ENCODE results near the gene RAB40B. TPM values are rescaled to one million over a fixed set of nuclear protein-coding genes. Genes with fewer than 3 reads are reported as not detected.

Gene RAB40B
- total RNA-seq, 2 experiments from 2014 or later, result 21.4 to 22.1 TPM

DNA sequence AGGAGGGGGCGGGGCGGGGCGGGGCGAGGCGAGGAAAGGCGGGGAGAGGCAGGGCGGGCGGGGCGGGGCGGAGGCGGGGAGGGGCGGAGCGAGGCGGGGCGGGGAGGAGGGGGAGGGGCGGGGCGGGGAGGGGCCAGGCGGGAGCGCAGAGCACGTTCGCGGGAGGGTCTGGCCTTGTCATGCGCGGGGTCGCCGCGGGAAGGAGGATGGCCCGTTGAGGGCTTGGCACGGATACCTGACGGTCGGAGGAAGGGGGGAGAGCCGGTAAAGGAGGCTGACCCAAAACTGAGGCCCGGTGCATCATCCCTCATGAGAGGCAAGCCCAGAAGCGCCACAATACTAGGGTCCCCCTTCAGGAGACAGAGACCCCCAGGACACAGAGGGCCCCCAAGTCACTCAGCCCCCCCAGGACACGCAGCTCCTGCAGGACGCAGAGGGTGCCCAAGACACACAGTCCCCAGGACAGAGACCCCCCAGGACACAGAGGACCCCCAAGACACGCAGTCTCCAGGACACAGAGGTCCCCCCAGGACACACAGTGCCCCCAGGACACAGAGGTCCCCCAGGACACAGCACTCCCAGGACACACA lies 49.7 kb downstream of the RAB40B start:
- Histone ChIP-seq H3K9me3 (ENCODE audit: low read length) (no peaks in the 10 kb centered on the region), H3K9me2 (ENCODE audit: insufficient read depth, low read length) (no peaks in the 10 kb centered on the region), H3K79me2 (ENCODE audit: insufficient read depth, low read depth, low read length) (peaks cover 44% of the 10 kb centered on the region), H3K36me3 (ENCODE audit: insufficient read depth, low read length) (peaks cover 22% of the 10 kb centered on the region), H3K4me1 (ENCODE audit: insufficient read depth, low read length, poor library complexity, severe bottlenecking) (peaks cover 14% of the 10 kb centered on the region), H4K20me1 (ENCODE audit: insufficient read depth, low read length) (peaks cover 17% of the 10 kb centered on the region; the same call in 1 of the 2 replicates), H2AFZ (ENCODE audit: low read length) (peak overlapping the region; percentile 29; the same call in 1 of the 2 replicates), H3K27ac (ENCODE audit: low read depth, low read length, poor library complexity, severe bottlenecking) (peak overlapping the region; percentile 67), H3K4me3 (ENCODE audit: low read depth, low read length, poor library complexity, severe bottlenecking) (peak overlapping the region; percentile 64), H3K4me2 (ENCODE audit: low read length) (peak overlapping the region; percentile 83)
- ChIA-PET POLR2A (no interaction called here), CTCF (ENCODE audit: unreplicated experiment) (no interaction called here)
- peak; percentile 77 for DNase-seq (ENCODE audit: low spot score)
- TF ChIP-seq, protein P1, sequence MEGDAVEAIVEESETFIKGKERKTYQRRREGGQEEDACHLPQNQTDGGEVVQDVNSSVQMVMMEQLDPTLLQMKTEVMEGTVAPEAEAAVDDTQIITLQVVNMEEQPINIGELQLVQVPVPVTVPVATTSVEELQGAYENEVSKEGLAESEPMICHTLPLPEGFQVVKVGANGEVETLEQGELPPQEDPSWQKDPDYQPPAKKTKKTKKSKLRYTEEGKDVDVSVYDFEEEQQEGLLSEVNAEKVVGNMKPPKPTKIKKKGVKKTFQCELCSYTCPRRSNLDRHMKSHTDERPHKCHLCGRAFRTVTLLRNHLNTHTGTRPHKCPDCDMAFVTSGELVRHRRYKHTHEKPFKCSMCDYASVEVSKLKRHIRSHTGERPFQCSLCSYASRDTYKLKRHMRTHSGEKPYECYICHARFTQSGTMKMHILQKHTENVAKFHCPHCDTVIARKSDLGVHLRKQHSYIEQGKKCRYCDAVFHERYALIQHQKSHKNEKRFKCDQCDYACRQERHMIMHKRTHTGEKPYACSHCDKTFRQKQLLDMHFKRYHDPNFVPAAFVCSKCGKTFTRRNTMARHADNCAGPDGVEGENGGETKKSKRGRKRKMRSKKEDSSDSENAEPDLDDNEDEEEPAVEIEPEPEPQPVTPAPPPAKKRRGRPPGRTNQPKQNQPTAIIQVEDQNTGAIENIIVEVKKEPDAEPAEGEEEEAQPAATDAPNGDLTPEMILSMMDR (conservative IDR thresholded peaks at IDR 0.05; ENCODE audit: low read length), result no peak
- TF ChIP-seq EZH2phosphoT487 (IDR thresholded peaks at IDR 0.05; ENCODE audit: borderline replicate concordance, low read depth, low read length), result no peak
- no TSS peak for BruUV-seq (replicated peaks)
- intact Hi-C loops (cut with micrococcal nuclease; ENCODE audit: unreplicated experiment), result loop anchor here (1.0 to 5.0 kb wide), 3 partner anchors 68 to 200 kb away; partner anchors contain the start of gene FN3KRP

DNA sequence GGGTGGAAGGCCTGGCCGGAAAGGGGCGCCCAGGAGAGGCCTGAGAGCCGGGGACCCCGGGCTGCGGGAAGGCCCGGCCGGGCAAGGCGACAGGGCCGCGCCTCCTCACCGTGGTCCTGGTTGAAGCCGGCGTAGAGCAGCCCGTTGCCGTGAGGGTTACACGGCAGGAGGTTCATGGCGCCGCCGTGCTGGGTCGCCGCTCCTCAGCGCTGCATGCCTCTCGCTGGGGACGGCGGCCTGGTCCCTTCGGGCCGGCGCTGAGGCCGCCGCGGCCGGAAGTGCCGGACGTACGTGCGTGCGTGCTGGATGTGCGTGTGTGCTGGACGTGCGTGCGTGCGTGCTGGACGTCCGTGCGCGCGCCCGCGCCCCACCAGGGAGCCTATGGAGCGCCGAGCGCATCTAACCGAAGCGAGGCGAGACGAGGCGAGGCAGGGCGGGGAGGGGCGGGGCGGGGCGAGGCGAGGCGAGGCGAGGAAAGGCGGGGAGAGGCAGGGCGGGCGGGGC lies 50.3 kb downstream of the RAB40B start, which contains the start of gene WDR45B:
WDR45B (minus strand) TSS at position 280 of the 504 bp plus-strand sequence; CDS start at position 176, 104 bp downstream.
- peak within 1 kb of the TSS; percentile 90 for H3K4me3 ChIP-seq (ENCODE audit: low read depth, low read length, poor library complexity, severe bottlenecking)
- H3K36me3 ChIP-seq (ENCODE audit: insufficient read depth, low read length), result peaks cover 29% of the 10 kb centered on the region
- H3K9me3 ChIP-seq (ENCODE audit: low read length), result no peaks in the 10 kb centered on the region
- peaks cover 17% of the 10 kb centered on the region; the same call in 1 of the 2 replicates for H4K20me1 ChIP-seq (ENCODE audit: insufficient read depth, low read length)
- peak within 1 kb of the TSS; percentile 29; the same call in 1 of the 2 replicates for H2AFZ ChIP-seq (ENCODE audit: low read length)
- intact Hi-C loops (cut with micrococcal nuclease; ENCODE audit: unreplicated experiment), result loop anchor here (1.0 to 5.0 kb wide), 3 partner anchors 69 to 199 kb away; partner anchors contain the start of gene FN3KRP
- POLR2A ChIA-PET, result no interaction called here
- peak; percentile 99 for DNase-seq (ENCODE audit: low spot score)
- CTCF ChIA-PET (ENCODE audit: unreplicated experiment), result no interaction called here
- peaks cover 14% of the 10 kb centered on the region for H3K4me1 ChIP-seq (ENCODE audit: insufficient read depth, low read length, poor library complexity, severe bottlenecking)
- H3K27ac ChIP-seq (ENCODE audit: low read depth, low read length, poor library complexity, severe bottlenecking), result peak within 1 kb of the TSS; percentile 89
- TF ChIP-seq, protein P1 (conservative IDR thresholded peaks at IDR 0.05; ENCODE audit: low read length), result no peak
- no peak for TF ChIP-seq EZH2phosphoT487 (IDR thresholded peaks at IDR 0.05; ENCODE audit: borderline replicate concordance, low read depth, low read length)
- H3K9me2 ChIP-seq (ENCODE audit: insufficient read depth, low read length), result no peaks in the 10 kb centered on the region
- BruUV-seq (replicated peaks), result no TSS peak
- H3K4me2 ChIP-seq (ENCODE audit: low read length), result peak within 1 kb of the TSS; percentile 97
- H3K79me2 ChIP-seq (ENCODE audit: insufficient read depth, low read depth, low read length), result peaks cover 50% of the 10 kb centered on the region

Data from OCI-LY7 (cell line).